Breast epithelium (tissue), 3 donors: ENCODE data around the gene MYO9B.

Experiments
- POLR2A ChIP-seq: fragments of 450-650 bp; IDR thresholded peaks from one replicate; pipeline ENCODE4 v1.6.1; 2016; ENCODE audit warnings: antibody characterized with exemption, mild to moderate bottlenecking, moderate library complexity
- POLR2AphosphoS5 ChIP-seq, 3 donors: sonication (generic); formaldehyde crosslinking; IDR thresholded peaks; one replicate each; pipeline ENCODE4 v1.6.1; 2017; ENCODE audit warnings: antibody characterized with exemption in 3 of 3
- TF ChIP-seq, protein P1 (sequence below), 3 donors: fragments of 450-650 bp; IDR thresholded peaks; one replicate each; pipeline ENCODE4 v1.5.1; 2016 to 2017; ENCODE audit warnings: antibody characterized with exemption in 3 of 3, mild to moderate bottlenecking in 3 of 3, moderate library complexity in 3 of 3

DNA sequence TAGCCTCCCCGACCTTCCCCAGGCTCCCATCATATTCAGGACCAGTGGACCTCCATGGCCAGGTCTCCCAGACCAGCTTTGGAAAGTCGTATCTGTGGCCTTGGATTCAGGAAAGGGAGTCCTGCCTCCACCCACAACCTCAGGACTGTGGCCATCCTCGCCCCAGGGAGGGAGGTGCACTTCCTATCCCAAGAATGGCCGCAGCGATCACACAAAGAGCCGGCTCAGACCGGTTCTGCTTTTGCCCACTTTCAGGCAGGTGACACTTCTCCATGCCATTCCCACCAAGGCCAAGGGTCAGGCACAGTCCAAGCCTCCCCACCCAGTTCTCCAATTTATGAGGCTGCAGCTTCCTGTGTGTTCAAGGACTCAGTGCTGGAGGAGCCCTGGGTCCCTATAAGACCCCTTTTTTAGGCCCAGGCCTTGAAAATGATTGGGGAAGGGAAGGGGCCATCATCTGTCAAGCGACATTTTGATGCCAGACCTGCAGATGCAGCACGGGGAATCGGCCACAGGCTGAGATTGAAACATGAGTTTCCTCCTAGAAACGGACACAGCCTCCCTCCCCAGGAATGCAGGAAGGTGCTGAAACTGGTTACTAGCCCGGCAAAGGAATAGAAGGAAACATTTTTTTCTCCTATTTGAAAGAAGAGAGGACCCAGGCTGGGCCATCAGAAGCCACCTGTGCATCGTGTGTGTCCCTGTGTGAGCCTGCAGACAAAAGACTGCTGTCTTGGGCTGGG is 74.0 kb downstream of the MYO9B start:
- TF ChIP-seq, protein P1, sequence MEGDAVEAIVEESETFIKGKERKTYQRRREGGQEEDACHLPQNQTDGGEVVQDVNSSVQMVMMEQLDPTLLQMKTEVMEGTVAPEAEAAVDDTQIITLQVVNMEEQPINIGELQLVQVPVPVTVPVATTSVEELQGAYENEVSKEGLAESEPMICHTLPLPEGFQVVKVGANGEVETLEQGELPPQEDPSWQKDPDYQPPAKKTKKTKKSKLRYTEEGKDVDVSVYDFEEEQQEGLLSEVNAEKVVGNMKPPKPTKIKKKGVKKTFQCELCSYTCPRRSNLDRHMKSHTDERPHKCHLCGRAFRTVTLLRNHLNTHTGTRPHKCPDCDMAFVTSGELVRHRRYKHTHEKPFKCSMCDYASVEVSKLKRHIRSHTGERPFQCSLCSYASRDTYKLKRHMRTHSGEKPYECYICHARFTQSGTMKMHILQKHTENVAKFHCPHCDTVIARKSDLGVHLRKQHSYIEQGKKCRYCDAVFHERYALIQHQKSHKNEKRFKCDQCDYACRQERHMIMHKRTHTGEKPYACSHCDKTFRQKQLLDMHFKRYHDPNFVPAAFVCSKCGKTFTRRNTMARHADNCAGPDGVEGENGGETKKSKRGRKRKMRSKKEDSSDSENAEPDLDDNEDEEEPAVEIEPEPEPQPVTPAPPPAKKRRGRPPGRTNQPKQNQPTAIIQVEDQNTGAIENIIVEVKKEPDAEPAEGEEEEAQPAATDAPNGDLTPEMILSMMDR (IDR thresholded peaks at IDR 0.05), result no peak
- TF ChIP-seq POLR2A (no peak), POLR2AphosphoS5 (IDR thresholded peaks at IDR 0.05) (no peak)
